ENCODE data around the gene SNORC.

Gene SNORC

GRCh38 chr2:232882505-232883115 lies 12.5 kb downstream of the SNORC start:
- DNase-seq (ENCODE audit: low spot score in 2 of 2): no peak
- Histone ChIP-seq H3K4me1 (peaks cover under 1% of the 10 kb centered on the region; the same call in 1 of the 2 replicates), H3K36me3 (replicated peaks) (no peaks in the 10 kb centered on the region), H3K27me3 (ENCODE audit: low read depth) (no peaks in the 10 kb centered on the region), H3K9me3 (no peaks in the 10 kb centered on the region), H3K4me3 (no peak overlapping the region)
- in situ Hi-C loops (cut with MboI; ENCODE audit: low sequenced_read_pairs): no loop called here

DNA sequence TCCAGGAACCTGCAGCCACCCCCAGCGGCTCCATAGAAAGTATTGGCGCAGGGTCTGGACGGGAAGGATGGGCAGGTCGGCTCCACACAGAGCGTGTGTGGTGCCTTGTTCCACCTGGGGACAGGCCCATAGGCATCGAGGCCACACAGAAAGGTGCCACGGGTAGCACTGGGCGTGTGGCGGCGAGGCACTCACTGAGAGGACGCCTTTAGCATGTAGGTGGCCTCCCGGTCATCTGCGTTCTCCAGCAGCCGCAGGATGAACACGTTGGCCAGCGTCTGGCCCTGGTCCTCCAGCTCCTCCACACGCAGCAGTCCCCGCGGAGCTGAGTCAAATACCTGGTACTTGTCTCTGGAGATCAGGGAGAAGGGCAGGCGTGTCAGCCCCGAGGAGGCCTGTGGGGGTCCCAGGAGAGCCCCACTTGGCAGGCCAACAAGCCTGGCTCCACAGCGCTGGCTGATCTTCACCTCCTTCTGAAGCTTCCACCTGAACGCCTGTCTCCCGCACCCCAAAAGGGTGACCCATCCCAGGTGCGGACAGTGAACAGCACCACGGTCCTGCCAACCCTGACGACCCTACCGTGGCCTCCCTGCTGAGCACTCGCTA lies 13.2 kb downstream of the SNORC start:
- DNase-seq (ENCODE audit: low spot score in 2 of 2): no peak
- Histone ChIP-seq H3K4me1 (no peaks in the 10 kb centered on the region), H3K4me3 (no peak overlapping the region), H3K27me3 (ENCODE audit: low read depth) (no peaks in the 10 kb centered on the region), H3K36me3 (replicated peaks) (no peaks in the 10 kb centered on the region), H3K9me3 (no peaks in the 10 kb centered on the region)
- in situ Hi-C loops (cut with MboI; ENCODE audit: low sequenced_read_pairs): no loop called here

DNA sequence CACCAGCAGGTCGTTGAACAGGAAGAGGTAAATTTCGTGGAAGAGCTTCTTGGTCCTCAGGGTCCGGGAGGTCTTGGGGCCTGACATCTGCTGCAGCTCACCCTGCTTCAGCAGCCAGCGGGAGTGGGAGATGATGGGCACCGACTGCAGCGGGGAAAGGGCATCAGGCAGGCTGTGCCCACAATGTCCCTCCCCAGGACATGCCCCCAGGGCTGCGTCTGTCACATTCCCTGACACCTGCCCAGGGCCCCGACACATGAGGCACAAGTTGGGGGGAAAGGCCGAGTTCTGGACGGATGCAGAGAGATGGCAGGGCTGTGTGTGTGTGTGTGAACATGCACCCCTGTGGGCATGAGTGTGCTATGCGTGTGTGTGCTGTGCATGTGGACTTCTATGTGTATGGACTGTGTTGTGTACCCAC lies 13.9 kb downstream of the SNORC start:
- Histone ChIP-seq H3K9me3 (no peaks in the 10 kb centered on the region), H3K4me3 (no peak overlapping the region), H3K4me1 (no peaks in the 10 kb centered on the region), H3K27me3 (ENCODE audit: low read depth) (no peaks in the 10 kb centered on the region), H3K36me3 (replicated peaks) (no peaks in the 10 kb centered on the region)
- in situ Hi-C loops (cut with MboI; ENCODE audit: low sequenced_read_pairs): no loop called here
- DNase-seq (ENCODE audit: low spot score in 2 of 2): no peak

- Histone ChIP-seq H3K27me3 (ENCODE audit: low read depth) (no peaks in the 10 kb centered on the region), H3K4me1 (no peaks in the 10 kb centered on the region), H3K4me3 (no peak overlapping the region), H3K36me3 (replicated peaks) (no peaks in the 10 kb centered on the region), H3K9me3 (no peaks in the 10 kb centered on the region)
- in situ Hi-C loops (cut with MboI; ENCODE audit: low sequenced_read_pairs): no loop called here
- DNase-seq (ENCODE audit: low spot score in 2 of 2): no peak
These were observed 14.6 kb downstream of the SNORC start for GRCh38 chr2:232884549-232885263.

DNA sequence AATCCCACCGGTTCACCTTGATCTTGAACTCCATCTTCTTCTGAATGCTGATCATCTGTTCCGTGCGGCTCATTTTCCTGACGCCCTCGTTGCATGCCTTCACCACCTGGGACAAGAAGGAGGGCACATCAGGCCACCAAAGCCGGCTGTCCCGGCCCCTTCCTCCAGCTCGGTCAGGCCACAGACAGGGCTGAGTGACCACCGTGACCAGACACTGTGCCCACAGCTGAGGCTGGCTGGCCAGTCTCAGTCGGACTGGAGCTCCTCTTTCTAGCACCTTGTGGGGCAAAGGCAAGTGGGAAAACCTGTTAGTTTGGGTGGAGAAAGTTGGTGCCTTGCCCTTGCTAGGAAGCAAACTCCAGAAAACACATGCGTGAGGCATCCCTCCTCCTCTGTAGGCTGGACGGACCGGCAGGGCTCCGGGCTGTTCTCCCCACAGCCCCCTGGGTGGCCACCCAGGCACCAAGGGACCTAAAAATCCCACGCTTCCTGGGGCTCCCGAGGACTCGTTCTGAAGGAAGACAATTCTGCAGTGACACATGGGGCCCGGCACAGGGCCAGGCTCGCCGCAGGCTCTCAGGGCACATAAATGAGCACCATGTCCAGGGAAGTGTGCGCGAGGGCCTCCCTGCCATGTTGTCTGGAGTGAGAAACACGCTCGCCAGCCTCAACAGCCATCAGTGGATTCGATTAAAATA lies 15.3 kb downstream of the SNORC start:
- Histone ChIP-seq H3K36me3 (replicated peaks) (no peaks in the 10 kb centered on the region), H3K4me3 (no peak overlapping the region), H3K9me3 (no peaks in the 10 kb centered on the region), H3K27me3 (ENCODE audit: low read depth) (no peaks in the 10 kb centered on the region), H3K4me1 (no peaks in the 10 kb centered on the region)
- no peak for DNase-seq (ENCODE audit: low spot score in 2 of 2)
- in situ Hi-C loops (cut with MboI; ENCODE audit: low sequenced_read_pairs): no loop called here

- Histone ChIP-seq H3K9me3 (no peaks in the 10 kb centered on the region), H3K4me1 (peaks cover 3% of the 10 kb centered on the region), H3K4me3 (no peak overlapping the region), H3K27me3 (ENCODE audit: low read depth) (no peaks in the 10 kb centered on the region), H3K36me3 (replicated peaks) (no peaks in the 10 kb centered on the region)
- in situ Hi-C loops (cut with MboI; ENCODE audit: low sequenced_read_pairs): no loop called here
- no peak for DNase-seq (ENCODE audit: low spot score in 2 of 2)
These were observed 16.1 kb downstream of the SNORC start for GRCh38 chr2:232886176-232886575.

DNA sequence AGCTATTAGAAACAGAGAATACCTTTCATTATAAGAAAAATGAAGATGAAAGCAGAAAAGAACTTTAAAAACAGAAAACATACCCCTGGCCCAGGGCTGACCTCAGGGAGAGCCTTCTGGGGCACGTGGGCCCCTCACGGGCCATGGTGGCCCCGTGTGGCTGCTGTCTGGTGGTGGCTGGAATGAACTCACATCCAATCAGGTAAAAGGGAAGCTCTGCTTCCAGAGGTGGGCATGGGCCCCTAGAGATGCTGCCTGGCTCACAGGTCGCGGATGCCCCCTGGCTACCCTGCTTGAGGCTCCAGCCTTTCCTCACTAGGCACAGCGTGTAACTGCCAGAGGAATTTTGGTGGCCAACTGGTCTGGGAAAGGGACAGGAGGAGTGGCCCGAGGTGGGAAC lies 16.6 kb downstream of the SNORC start:
- Histone ChIP-seq H3K4me3 (no peak overlapping the region), H3K27me3 (ENCODE audit: low read depth) (no peaks in the 10 kb centered on the region), H3K4me1 (peaks cover 7% of the 10 kb centered on the region), H3K36me3 (replicated peaks) (no peaks in the 10 kb centered on the region), H3K9me3 (no peaks in the 10 kb centered on the region)
- in situ Hi-C loops (cut with MboI; ENCODE audit: low sequenced_read_pairs): no loop called here
- no peak for DNase-seq (ENCODE audit: low spot score in 2 of 2)

DNA sequence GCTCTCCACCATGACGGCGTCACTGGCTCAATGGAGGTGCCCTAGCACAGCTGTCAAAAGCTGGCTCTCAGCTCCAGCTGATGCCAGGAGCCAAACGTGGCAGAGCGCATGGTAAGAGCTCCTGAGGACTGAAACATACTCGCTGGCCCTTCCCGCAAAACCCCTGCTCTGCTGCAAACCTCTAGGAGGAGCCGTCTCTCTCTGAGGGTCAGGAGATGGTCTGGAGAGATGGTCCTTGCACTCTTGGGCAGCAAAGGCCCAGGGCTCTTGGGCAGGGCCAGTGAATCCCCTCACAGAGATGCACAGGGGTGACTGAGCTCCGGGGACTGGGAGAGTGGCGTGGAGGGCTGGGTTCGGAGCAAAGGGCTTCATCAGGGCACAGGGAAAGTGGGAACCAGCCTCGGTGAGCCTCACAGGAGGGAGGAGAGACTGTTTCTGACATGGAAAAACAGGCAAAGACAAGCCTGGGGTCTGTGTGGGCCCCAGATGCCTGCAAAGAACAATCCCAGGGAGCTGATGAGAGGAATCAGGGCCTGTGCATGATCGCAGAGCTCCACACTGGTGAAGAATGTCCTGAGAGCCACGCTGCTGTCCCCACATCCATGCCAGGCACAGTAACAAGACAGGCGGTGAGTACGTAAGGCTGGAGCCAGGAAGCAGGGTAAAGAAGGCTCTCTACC lies 17.2 kb downstream of the SNORC start:
- Histone ChIP-seq H3K27me3 (ENCODE audit: low read depth) (no peaks in the 10 kb centered on the region), H3K4me1 (peaks cover 7% of the 10 kb centered on the region), H3K9me3 (no peaks in the 10 kb centered on the region), H3K36me3 (replicated peaks) (no peaks in the 10 kb centered on the region), H3K4me3 (no peak overlapping the region)
- in situ Hi-C loops (cut with MboI; ENCODE audit: low sequenced_read_pairs): no loop called here
- no peak for DNase-seq (ENCODE audit: low spot score in 2 of 2)

DNA sequence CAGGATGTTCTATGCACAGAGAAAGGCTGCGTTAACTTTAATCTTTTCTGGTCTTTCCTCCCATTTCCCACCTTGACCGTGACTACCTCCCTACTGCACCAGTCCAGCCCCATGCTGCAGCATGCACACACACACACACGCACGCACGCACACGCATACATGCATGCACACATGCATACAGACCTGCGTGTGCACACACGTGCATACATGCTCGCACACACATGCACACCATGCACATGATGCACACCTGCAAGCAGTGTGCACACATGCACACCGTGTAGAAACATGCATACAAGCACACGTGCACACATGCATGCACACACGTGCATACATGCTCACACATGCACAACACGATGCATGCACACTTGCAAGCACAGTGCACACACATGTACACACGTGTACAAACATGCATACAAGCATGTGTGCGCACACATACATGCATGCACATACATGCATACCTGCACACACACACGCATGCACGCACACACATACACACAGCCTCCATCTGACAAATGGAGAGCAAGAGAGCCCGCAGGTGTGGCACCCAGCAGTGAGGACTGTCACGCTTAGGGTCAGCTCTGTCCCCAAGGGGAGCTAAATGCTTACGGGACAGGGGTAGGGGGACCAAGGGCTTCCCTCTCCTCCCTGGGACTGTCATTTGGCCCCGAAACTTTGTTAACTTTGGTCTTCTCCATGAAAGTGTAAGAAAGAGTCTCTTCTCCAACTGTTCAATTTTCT lies 18.2 kb downstream of the SNORC start:
- no peaks in the 10 kb centered on the region for H3K36me3 ChIP-seq (replicated peaks)
- H3K4me1 ChIP-seq: peaks cover 7% of the 10 kb centered on the region
- in situ Hi-C loops (cut with MboI; ENCODE audit: low sequenced_read_pairs): no loop called here
- no peaks in the 10 kb centered on the region for H3K27me3 ChIP-seq (ENCODE audit: low read depth)
- no peak overlapping the region for H3K4me3 ChIP-seq
- no peaks in the 10 kb centered on the region for H3K9me3 ChIP-seq
- DNase-seq (ENCODE audit: low spot score in 2 of 2): no peak

DNA sequence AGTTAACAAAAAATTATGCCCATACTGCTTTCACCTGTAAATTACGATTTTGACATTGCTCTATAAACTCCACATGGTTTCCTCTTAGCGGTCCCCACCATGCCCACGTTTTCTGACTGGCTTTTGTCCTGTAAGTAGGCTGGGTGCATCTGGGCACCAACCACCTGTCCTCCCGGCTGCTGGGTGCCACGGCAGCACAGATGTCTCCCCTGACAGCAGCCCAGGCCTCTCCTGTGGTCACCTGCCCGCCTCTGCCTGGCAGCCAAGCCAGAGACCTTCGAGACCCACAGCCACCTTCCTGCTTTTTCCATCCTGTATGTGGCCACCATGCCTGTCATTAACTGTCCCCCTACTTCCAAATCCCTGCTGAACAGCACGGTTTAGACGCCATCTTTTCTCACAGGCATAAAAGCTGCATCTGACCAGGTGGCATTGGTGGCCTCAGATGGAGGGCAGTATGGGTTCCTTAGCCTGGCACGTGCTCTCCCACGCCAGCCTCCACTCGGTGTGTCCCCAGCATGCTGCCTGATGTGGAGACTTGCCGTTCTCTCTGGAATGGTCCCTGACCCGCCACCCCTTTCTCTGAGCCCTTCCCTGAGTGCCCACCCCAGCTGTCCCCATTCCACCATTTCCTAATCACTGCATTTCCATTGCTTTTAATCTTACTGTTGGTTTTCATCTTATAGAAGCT lies 18.9 kb downstream of the SNORC start:
- in situ Hi-C loops (cut with MboI; ENCODE audit: low sequenced_read_pairs): no loop called here
- Histone ChIP-seq H3K27me3 (ENCODE audit: low read depth) (no peaks in the 10 kb centered on the region), H3K36me3 (replicated peaks) (no peaks in the 10 kb centered on the region), H3K9me3 (no peaks in the 10 kb centered on the region), H3K4me3 (no peak overlapping the region), H3K4me1 (peaks cover 7% of the 10 kb centered on the region)
- no peak for DNase-seq (ENCODE audit: low spot score in 2 of 2)

DNA sequence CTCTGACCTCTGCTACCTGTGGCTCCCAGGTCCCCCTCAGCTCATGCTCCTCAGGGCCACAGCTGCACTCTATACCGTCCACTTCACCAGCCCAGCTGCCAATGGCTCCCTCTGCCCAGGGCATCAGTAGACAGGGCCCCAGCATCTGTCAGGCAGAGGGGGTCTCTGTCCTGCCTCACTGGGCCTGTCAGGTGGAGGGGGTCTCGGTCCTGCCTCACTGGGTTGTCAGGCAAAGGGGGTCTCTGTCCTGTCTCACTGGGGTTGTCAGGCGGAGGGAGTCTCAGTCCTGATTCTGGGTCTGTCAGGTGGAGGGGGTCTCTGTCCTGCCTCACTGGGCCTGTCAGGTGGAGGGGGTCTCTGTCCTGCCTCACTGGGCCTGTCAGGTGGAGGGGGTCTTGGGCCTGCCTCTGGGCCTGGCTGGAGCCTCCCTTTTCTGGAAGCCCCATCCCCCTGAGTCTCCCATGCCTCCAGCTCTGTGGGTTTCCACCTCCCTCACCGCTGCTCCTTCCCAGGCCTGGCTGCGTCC lies 19.9 kb downstream of the SNORC start:
- in situ Hi-C loops (cut with MboI; ENCODE audit: low sequenced_read_pairs): no loop called here

GRCh38 chr2:232890536-232890895 lies 20.5 kb downstream of the SNORC start:
- Histone ChIP-seq H3K4me1 (peaks cover 7% of the 10 kb centered on the region), H3K4me3 (no peak overlapping the region), H3K9me3 (no peaks in the 10 kb centered on the region), H3K27me3 (ENCODE audit: low read depth) (no peaks in the 10 kb centered on the region), H3K36me3 (replicated peaks) (no peaks in the 10 kb centered on the region)
- DNase-seq (ENCODE audit: low spot score in 2 of 2): no peak
- in situ Hi-C loops (cut with MboI; ENCODE audit: low sequenced_read_pairs): no loop called here

More for the DNA sequence above, 19.9 kb downstream of the SNORC start:
- Histone ChIP-seq H3K9me3 (no peaks in the 10 kb centered on the region), H3K4me3 (no peak overlapping the region), H3K4me1 (peaks cover 7% of the 10 kb centered on the region), H3K27me3 (ENCODE audit: low read depth) (no peaks in the 10 kb centered on the region), H3K36me3 (replicated peaks) (no peaks in the 10 kb centered on the region)
- DNase-seq (ENCODE audit: low spot score in 2 of 2): no peak
